Stomach (tissue), 9 donors: Measurements from ENCODE around the gene HCN2. TPM values are rescaled to one million over a fixed set of nuclear protein-coding genes. Genes with fewer than 3 reads are reported as not detected.

Experiments used
- DNase-seq, 2 donors: peaks; one replicate each; pipeline versions ENCODE4 v3.0.0 to v3.0.0-alpha.2; 2013 to 2019
- H3K27ac ChIP-seq, 5 donors: fragments of 200-600 bp in 4 of 5; sonication (generic) in 4 of 5; one replicate each; pipeline ENCODE4 v1.5.1; 2013 to 2019; ENCODE audit warnings: mild to moderate bottlenecking in 1 of 5, moderate library complexity in 1 of 5
- H3K27me3 ChIP-seq, 3 donors: fragments of 200-600 bp; sonication (generic); one replicate each; pipeline ENCODE4 v1.5.1; 2017 to 2019; ENCODE audit warnings: mixed run types in 1 of 3
- H3K36me3 ChIP-seq, 4 donors: fragments of 200-600 bp; sonication (generic); 1 replicate in 3 of 4; 2 replicates in 1 of 4; pipeline ENCODE4 v1.5.1; 2016 to 2019
- H3K4me1 ChIP-seq, 4 donors: fragments of 200-600 bp; sonication (generic); one replicate each; pipeline ENCODE4 v1.5.1; 2016 to 2019
- H3K4me3 ChIP-seq, 4 donors: fragments of 200-600 bp; sonication (generic) in 3 of 4; one replicate each; pipeline ENCODE4 v1.5.1; 2016 to 2019; ENCODE audit warnings: mild to moderate bottlenecking in 1 of 4
- H3K9me3 ChIP-seq, 4 donors: fragments of 200-600 bp; sonication (generic); one replicate each; pipeline ENCODE4 v1.5.1; 2016 to 2019
- EP300 ChIP-seq: sonication (generic); formaldehyde crosslinking; IDR thresholded peaks from one replicate; pipeline ENCODE4 v1.6.1; 2017; ENCODE audit warnings: antibody characterized with exemption
- POLR2A ChIP-seq, 4 donors: fragments of 450-650 bp; IDR thresholded peaks; one replicate each; pipeline ENCODE4 v1.6.1; 2016; ENCODE audit warnings: antibody characterized with exemption in 4 of 4, control low read depth in 2 of 4, mild to moderate bottlenecking in 1 of 4, moderate library complexity in 1 of 4
- POLR2AphosphoS5 ChIP-seq, 3 donors: sonication (generic); formaldehyde crosslinking; IDR thresholded peaks; one replicate each; pipeline ENCODE4 v1.6.1; 2016; ENCODE audit warnings: antibody characterized with exemption in 3 of 3
- WGBS, 5 donors: extraction: QIAGEN DNeasy Blood & Tissue Kit in 3 of 5; methylation state at CpG; one replicate each; pipeline versions ENCODE4 v1.1.5 to v1.1.7; 2013 to 2018; 5-methylcytosine and 5-hydroxymethylcytosine counted together
- intact Hi-C: fragments of 100-400 bp; cut with DNase I; formaldehyde crosslinking; loops from one replicate; pipeline ENCODE4 v1.15.1; 2023; ENCODE audit warnings: low total_unique reads
- polyA plus RNA-seq, 3 donors: library from polyadenylated mRNA; stranded (reverse); fragments of 200-250 nt; gene quantifications; one replicate each; pipeline ENCODE4 v1.2.3, GENCODE V29; 2013
- total RNA-seq, 5 donors: library from RNA; depleted of rRNA; stranded (reverse); fragments of >200 nt; gene quantifications; one replicate each; pipeline versions ENCODE4 v1.1.0 to v1.2.3, GENCODE V29; 2014 to 2016
- TF ChIP-seq, protein P1 (sequence below), 7 experiments: fragments of 450-650 bp in 4 of 7; fragments of 200-600 bp in 3 of 7; sonication (generic) in 3 of 7; IDR thresholded peaks; one replicate each; pipeline ENCODE4 v1.5.1; 2016 to 2019; ENCODE audit warnings: antibody characterized with exemption in 7 of 7, control low read depth in 2 of 7, mild to moderate bottlenecking in 1 of 7
- donor health status: healthy with polysubstance abuse.
- donor health status: Bipolar disorder and iron deficiency.
- donor health status: healthy.

The HCN2 gene
- total and polyA plus RNA-seq, 8 donors = 0.10 to 0.18 (median 0.15) TPM; not detected in 5

DNA sequence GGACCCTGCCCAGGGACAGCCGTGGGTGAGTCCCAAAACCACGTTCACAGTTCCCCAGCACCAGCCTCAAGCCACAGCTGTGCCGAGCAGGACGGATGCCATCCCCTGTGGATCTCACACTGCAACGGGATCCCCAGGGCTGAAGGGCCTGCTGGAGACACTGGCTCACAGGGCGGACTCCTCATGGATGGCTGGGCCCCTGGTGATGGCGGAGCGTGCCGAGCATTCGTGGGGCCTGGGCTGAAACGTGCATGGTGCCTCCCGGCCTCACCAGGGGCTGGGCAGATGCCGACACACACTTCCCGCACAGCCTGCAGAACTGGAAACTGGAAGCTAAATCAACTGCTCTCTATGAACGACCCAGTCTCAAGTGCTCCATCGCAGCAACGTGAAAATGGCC, 63.7 kb downstream of the HCN2 start:
- H3K9me3 ChIP-seq = no peaks in the 10 kb centered on the region
- TF ChIP-seq EP300 = no peak
- TF ChIP-seq POLR2AphosphoS5 (IDR thresholded peaks at IDR 0.05) = no peak
- TF ChIP-seq, protein P1, sequence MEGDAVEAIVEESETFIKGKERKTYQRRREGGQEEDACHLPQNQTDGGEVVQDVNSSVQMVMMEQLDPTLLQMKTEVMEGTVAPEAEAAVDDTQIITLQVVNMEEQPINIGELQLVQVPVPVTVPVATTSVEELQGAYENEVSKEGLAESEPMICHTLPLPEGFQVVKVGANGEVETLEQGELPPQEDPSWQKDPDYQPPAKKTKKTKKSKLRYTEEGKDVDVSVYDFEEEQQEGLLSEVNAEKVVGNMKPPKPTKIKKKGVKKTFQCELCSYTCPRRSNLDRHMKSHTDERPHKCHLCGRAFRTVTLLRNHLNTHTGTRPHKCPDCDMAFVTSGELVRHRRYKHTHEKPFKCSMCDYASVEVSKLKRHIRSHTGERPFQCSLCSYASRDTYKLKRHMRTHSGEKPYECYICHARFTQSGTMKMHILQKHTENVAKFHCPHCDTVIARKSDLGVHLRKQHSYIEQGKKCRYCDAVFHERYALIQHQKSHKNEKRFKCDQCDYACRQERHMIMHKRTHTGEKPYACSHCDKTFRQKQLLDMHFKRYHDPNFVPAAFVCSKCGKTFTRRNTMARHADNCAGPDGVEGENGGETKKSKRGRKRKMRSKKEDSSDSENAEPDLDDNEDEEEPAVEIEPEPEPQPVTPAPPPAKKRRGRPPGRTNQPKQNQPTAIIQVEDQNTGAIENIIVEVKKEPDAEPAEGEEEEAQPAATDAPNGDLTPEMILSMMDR (IDR thresholded peaks at IDR 0.05) = no peak
- no peak for TF ChIP-seq POLR2A (IDR thresholded peaks at IDR 0.05)
- H3K4me3 ChIP-seq = no peak overlapping the region
- DNase-seq = no peak
- H3K4me1 ChIP-seq = peaks cover 10 to 43% (median 26%) of the 10 kb centered on the region in 4 donors
- H3K27me3 ChIP-seq = no peaks in the 10 kb centered on the region
- intact Hi-C loops = no loop called here
- peaks cover 53 to 97% (median 87%) of the 10 kb centered on the region in 4 donors for H3K36me3 ChIP-seq
- WGBS, 5 donors = 85 to 88% (median 86%) methylated on average over 15 to 17 of the region's 17 CpGs
- no peak overlapping the region for H3K27ac ChIP-seq

DNA sequence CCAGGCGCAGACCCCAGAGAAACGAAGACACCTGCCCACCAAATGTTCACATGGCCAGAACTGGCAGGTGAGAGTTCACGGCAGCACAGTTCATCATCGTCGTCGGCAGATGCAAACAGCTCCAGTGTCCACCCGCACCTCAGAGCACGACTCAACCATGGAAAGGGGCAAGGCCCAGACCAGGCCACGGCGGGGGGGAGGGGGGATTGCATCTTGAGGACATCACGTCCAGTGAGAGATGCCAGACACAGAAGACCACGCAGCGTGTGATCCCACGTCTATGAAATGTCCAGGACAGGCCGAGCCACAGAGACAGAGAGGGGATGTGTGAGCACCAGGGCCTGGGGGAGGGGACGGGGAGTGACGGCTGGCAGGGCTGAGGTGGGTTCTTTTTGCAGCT, 66.0 kb downstream of the HCN2 start:
- intact Hi-C loops = no loop called here
- DNase-seq = no peak
- peaks cover 33 to 66% (median 48%) of the 10 kb centered on the region in 4 donors for H3K4me1 ChIP-seq
- WGBS, 5 donors = 73 to 83% (median 80%) methylated on average over 17 of the region's 17 CpGs
- no peaks in the 10 kb centered on the region for H3K9me3 ChIP-seq
- no peak overlapping the region for H3K27ac ChIP-seq
- peaks cover 32 to 78% (median 70%) of the 10 kb centered on the region in 4 donors for H3K36me3 ChIP-seq
- H3K4me3 ChIP-seq = no peak overlapping the region
- TF ChIP-seq POLR2AphosphoS5 (IDR thresholded peaks at IDR 0.05) = no peak
- no peak for TF ChIP-seq POLR2A (IDR thresholded peaks at IDR 0.05)
- TF ChIP-seq EP300 = no peak
- no peaks in the 10 kb centered on the region for H3K27me3 ChIP-seq

DNA sequence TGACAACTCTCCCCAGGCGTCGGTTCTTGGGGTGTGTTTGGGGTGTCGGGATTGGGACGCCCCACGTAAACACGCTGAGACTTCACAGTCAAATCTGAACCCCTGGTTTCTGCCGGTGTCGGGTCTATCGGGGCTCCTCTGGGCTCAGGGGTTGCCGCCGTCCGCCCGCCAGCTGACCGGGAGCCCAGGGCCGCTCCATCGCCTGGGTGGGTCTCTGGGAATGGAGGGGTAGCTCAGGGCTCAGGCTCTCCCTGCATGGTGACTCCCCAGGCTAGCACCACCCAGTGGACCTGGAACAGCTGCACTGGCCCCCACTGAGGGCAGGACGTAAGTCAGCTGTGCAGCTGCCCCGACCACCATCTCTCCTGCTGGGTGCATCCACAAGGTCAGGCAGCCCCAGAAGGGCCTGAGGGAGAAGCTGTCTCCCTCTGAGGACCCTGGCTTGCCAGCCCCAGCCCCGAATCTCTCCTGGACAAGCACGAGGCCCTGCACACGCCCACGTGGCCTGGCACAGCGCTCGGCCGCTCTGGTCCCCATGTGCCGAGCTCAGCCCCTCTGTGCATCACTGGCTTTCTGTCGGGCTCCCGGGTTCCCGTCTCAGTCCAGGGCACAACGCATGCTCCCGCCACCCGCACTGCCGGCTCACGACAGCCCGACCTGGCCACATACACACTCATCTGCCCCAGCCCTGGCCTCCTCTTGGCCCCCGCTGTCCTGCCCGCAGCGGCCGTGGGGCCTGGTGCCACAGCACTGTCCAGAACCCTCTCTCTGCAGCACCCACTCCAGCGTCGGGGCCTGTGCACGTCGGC, 67.3 kb downstream of the HCN2 start:
- Histone ChIP-seq H3K4me1 (peaks cover 46 to 78% (median 61%) of the 10 kb centered on the region in 4 donors), H3K4me3 (no peak overlapping the region), H3K27me3 (no peaks in the 10 kb centered on the region), H3K9me3 (no peaks in the 10 kb centered on the region), H3K27ac (no peak overlapping the region), H3K36me3 (peaks cover 20 to 65% (median 58%) of the 10 kb centered on the region in 4 donors)
- peak in 1 of 2 donors; percentile 9 for DNase-seq
- WGBS, 5 donors = 78 to 87% (median 84%) methylated on average over 36 to 43 of the region's 43 CpGs
- TF ChIP-seq POLR2AphosphoS5 (IDR thresholded peaks at IDR 0.05) (no peak), POLR2A (IDR thresholded peaks at IDR 0.05) (no peak), EP300 (no peak)
- TF ChIP-seq, protein P1 (IDR thresholded peaks at IDR 0.05) = no peak
- intact Hi-C loops = no loop called here

DNA sequence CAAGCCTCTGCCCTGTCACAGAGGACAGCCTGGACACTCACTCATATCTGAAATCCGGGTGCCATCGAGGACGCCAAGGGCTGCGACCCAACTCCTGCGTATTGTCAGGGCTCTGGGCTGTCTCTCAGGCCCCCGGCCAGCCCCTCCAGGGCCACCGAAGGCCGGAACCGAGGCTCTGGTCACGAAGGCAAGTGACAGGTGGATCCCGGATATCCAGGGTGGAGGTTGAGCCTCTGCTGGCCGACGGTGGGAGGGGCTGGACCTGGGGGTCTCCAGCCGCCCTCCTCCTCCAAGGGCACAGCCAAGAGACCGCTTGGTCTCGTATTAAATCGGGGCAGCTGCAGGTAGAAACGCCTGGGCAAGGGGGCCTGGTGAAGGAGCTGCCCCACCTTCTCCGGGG, 67.9 kb downstream of the HCN2 start:
- no peak for DNase-seq
- no peak for TF ChIP-seq EP300
- TF ChIP-seq, protein P1 (IDR thresholded peaks at IDR 0.05) = no peak
- TF ChIP-seq POLR2A (IDR thresholded peaks at IDR 0.05) = no peak
- TF ChIP-seq POLR2AphosphoS5 (IDR thresholded peaks at IDR 0.05) = no peak
- peaks cover 47 to 82% (median 64%) of the 10 kb centered on the region in 4 donors for H3K4me1 ChIP-seq
- no peak overlapping the region for H3K4me3 ChIP-seq
- WGBS, 5 donors = 68 to 85% (median 81%) methylated on average over 7 to 19 of the region's 19 CpGs
- H3K9me3 ChIP-seq = no peaks in the 10 kb centered on the region
- H3K27me3 ChIP-seq = no peaks in the 10 kb centered on the region
- no peak overlapping the region for H3K27ac ChIP-seq
- H3K36me3 ChIP-seq = peaks cover 13 to 59% (median 51%) of the 10 kb centered on the region in 4 donors
- intact Hi-C loops = no loop called here
